Subcutaneous abdominal adipose tissue (tissue), 5 donors: ENCODE results near the gene MX1.

ENCODE experiments used
- H3K27ac ChIP-seq: one replicate; pipeline ENCODE4 v1.7.0; 2013; ENCODE audit warnings: low read depth, mild to moderate bottlenecking, inconsistent platforms, low read length, moderate library complexity
- H3K27me3 ChIP-seq, 5 donors: one replicate each; pipeline ENCODE4 v1.7.0; 2013; ENCODE audit warnings: low read length in 5 of 5, inconsistent platforms in 1 of 5; ENCODE audit not compliant: control insufficient read depth in 5 of 5, insufficient read depth in 4 of 5
- H3K36me3 ChIP-seq, 5 donors: one replicate each; pipeline ENCODE4 v1.7.0; 2013; ENCODE audit warnings: low read length in 5 of 5; ENCODE audit not compliant: control insufficient read depth in 5 of 5, insufficient read depth in 5 of 5
- H3K4me1 ChIP-seq, 5 donors: one replicate each; pipeline ENCODE4 v1.7.0; 2013; ENCODE audit warnings: low read length in 5 of 5, mild to moderate bottlenecking in 3 of 5, moderate library complexity in 1 of 5; ENCODE audit not compliant: control insufficient read depth in 5 of 5, insufficient read depth in 5 of 5
- H3K4me3 ChIP-seq, 5 donors: one replicate each; pipeline ENCODE4 v1.7.0; 2013; ENCODE audit warnings: low read length in 5 of 5, low read depth in 1 of 5
- H3K9ac ChIP-seq, 5 donors: one replicate each; pipeline ENCODE4 v1.7.0; 2013; ENCODE audit warnings: low read length in 5 of 5, mild to moderate bottlenecking in 4 of 5, moderate library complexity in 3 of 5
- H3K9me3 ChIP-seq, 5 donors: one replicate each; pipeline ENCODE4 v1.7.0; 2013; ENCODE audit warnings: low read length in 5 of 5; ENCODE audit not compliant: control insufficient read depth in 5 of 5
- donor health status: healthy.
- donor health status: healthy.
- donor health status: healthy.
- donor health status: healthy.
- donor health status: healthy.

The MX1 gene

DNA sequence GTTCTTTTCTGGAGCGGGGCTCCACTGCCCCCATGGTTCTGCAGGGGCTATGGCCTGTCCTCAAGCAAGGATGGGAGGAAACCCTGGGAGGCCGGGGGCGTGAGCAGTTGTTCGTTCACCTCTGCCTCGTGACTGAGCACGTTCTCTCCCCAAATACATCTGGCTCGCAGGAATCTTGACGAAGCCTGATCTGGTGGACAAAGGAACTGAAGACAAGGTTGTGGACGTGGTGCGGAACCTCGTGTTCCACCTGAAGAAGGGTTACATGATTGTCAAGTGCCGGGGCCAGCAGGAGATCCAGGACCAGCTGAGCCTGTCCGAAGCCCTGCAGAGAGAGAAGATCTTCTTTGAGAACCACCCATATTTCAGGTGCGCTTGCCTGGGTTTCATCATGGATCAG, 15.5 kb downstream of the MX1 start:
- Histone ChIP-seq H3K4me3 (no peak overlapping the region), H3K27ac (no peak overlapping the region), H3K4me1 (no peaks in the 10 kb centered on the region), H3K9me3 (no peaks in the 10 kb centered on the region), H3K27me3 (no peaks in the 10 kb centered on the region), H3K9ac (no peak overlapping the region), H3K36me3 (peaks cover 19 to 94% (median 80%) of the 10 kb centered on the region in 5 donors)

DNA sequence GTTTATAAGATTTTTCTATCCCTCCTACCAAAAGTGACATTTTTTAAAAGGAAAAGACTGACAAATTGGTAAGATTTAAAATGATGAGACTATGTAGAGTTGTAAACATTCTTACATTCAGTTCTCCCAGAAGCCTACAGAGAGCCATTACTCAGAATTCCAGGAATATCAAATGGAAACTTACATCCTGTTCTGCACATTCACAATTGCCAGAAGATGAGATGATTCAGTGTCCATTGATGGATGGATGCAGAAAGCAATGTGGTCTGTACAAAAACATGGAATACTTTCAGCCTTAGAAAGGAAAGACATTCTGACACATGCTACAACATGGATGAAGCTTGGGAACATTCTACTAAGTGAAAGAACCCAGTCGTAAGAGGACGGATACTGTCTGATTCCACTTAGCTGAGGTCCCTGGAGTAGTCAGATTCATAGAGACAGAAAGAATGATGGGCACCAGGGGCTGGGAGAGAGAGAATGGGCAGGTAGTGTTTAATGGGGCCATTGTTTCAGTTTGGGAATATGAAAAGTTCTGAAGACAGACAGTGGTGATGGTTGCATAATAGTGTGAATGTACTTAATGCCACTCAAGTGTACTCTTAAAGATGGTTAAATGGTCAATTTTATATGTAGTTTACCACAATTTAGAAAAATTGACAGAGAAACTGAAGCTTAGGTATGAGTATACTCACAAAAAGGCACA, 16.6 kb downstream of the MX1 start:
- no peak overlapping the region for H3K4me3 ChIP-seq
- no peaks in the 10 kb centered on the region for H3K27me3 ChIP-seq
- H3K36me3 ChIP-seq, result peaks cover 19 to 93% (median 82%) of the 10 kb centered on the region in 5 donors
- H3K9ac ChIP-seq, result no peak overlapping the region
- no peak overlapping the region for H3K27ac ChIP-seq
- H3K4me1 ChIP-seq, result no peaks in the 10 kb centered on the region
- H3K9me3 ChIP-seq, result no peaks in the 10 kb centered on the region

DNA sequence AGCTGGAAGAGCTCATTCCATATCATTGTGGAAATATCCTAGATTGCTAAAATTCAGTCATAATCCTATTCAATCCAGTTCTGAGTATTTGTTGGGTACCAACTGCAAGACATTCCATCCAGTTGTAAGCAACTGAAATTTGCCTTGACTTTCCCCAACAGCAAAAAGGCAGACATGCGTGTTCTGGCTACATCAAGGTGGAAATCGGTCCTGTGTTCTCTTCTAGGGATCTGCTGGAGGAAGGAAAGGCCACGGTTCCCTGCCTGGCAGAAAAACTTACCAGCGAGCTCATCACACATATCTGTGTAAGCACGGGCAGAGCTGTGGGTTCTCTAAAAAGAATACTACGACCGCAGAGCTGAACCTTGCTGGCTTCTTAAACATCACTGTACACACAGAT, 17.5 kb downstream of the MX1 start:
- Histone ChIP-seq H3K4me3 (no peak overlapping the region), H3K9me3 (no peaks in the 10 kb centered on the region), H3K36me3 (peaks cover 16 to 88% (median 80%) of the 10 kb centered on the region in 5 donors), H3K9ac (no peak overlapping the region), H3K27me3 (no peaks in the 10 kb centered on the region), H3K4me1 (no peaks in the 10 kb centered on the region), H3K27ac (no peak overlapping the region)

DNA sequence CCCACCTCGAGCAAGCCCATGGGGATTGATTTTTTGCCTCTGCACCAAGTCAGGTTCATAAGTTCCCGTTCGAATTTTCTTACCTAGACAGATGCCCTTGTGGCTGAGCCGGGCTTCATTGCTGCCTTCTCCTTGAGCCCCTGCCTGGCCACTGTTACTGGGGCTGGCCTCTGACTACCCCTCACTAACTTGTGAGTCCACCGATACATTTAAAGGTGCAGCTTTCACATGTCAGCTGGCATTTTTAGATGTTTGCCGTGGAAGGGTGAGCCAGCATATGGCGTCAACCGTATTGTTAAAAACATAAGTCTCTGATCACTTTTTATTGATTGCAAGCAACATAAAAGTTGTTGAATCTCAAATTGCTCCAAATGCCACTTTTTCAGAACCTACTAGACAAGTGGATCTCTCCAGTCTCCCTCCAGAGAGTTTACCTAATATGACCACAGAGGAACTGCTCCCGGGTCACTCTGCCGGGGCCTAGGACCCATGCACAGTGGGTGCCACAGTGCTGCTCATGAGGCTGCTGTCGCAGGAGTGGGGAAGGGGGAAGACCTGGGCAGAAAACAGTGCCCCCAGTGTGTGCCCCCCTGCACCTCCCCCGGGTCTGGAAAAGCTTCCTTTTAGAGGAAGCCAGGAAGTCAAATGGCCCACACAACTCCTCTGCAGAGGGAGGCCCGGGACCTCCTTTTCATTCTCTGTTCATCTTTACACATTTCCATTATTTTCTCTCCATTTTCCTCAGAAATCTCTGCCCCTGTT, 18.8 kb downstream of the MX1 start:
- no peaks in the 10 kb centered on the region for H3K9me3 ChIP-seq
- peaks cover 16 to 83% (median 81%) of the 10 kb centered on the region in 5 donors for H3K36me3 ChIP-seq
- no peak overlapping the region for H3K9ac ChIP-seq
- H3K27me3 ChIP-seq, result no peaks in the 10 kb centered on the region
- no peaks in the 10 kb centered on the region for H3K4me1 ChIP-seq
- no peak overlapping the region for H3K4me3 ChIP-seq
- no peak overlapping the region for H3K27ac ChIP-seq

DNA sequence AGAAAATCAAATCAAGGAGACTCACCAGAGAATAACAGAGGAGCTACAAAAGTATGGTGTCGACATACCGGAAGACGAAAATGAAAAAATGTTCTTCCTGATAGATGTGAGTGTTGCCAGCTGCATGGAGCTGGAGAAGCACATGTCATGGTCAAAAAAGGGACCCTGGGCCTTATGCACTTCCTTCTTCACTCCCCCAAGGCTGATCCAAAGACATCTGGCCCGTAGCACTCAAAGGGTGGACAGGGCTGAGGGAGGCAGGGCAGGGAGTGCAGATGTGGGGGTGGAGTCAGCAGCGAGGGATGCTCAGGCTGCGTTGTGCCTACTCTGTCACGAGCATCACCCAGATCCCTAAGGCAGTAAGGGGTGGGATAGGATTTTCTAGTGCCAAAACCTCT, 19.4 kb downstream of the MX1 start:
- Histone ChIP-seq H3K4me1 (no peaks in the 10 kb centered on the region), H3K36me3 (peaks cover 20 to 87% (median 82%) of the 10 kb centered on the region in 5 donors)

DNA sequence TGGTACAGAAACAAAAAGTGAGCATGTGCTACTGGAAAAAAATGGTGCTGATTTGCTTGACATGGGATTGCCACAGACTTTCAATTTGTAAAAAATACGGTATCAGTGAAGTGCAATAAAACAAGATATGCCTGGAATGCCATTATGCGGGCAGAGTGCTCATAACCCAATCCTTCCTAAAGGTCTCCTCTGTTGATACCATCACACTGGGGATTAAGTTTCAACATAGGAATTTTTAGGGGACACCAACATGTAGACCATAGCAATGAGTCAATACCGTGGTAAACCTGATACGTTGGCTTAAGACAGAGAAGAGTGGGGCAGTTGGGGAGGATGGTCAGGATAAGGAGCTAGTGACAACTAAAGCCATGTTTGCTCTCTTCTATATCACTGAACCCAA, 20.5 kb downstream of the MX1 start:
- Histone ChIP-seq H3K27ac (no peak overlapping the region), H3K36me3 (peaks cover 20 to 76% (median 75%) of the 10 kb centered on the region in 5 donors), H3K4me1 (no peaks in the 10 kb centered on the region), H3K9ac (no peak overlapping the region), H3K27me3 (no peaks in the 10 kb centered on the region), H3K9me3 (no peaks in the 10 kb centered on the region), H3K4me3 (no peak overlapping the region)

More for the DNA sequence above, 19.4 kb downstream of the MX1 start:
- no peaks in the 10 kb centered on the region for H3K27me3 ChIP-seq
- H3K27ac ChIP-seq, result no peak overlapping the region
- H3K9ac ChIP-seq, result no peak overlapping the region
- H3K4me3 ChIP-seq, result no peak overlapping the region
- H3K9me3 ChIP-seq, result no peaks in the 10 kb centered on the region

DNA sequence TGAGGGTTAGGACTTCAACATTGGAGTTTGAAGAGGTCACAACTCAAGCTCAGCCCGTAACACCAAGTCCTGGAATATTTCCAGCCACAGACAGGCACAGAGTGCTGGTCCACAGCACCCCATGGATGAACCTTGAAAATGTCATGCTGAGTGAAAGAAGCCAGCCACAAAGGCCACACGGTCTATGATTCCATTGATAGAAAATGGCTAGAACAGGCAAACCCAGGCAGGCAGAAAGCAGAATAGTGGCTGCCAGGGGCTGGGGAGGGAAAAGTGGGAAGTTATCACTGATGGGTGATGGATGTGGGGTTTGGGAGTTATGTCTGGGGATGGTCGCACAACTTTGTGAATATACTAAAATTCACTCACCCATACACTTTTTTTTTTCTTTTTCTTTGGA, 21.3 kb downstream of the MX1 start:
- no peaks in the 10 kb centered on the region for H3K4me1 ChIP-seq
- H3K9ac ChIP-seq, result no peak overlapping the region
- H3K27me3 ChIP-seq, result no peaks in the 10 kb centered on the region
- no peak overlapping the region for H3K4me3 ChIP-seq
- H3K9me3 ChIP-seq, result no peaks in the 10 kb centered on the region
- H3K36me3 ChIP-seq, result peaks cover 19 to 76% (median 75%) of the 10 kb centered on the region in 5 donors
- no peak overlapping the region for H3K27ac ChIP-seq

DNA sequence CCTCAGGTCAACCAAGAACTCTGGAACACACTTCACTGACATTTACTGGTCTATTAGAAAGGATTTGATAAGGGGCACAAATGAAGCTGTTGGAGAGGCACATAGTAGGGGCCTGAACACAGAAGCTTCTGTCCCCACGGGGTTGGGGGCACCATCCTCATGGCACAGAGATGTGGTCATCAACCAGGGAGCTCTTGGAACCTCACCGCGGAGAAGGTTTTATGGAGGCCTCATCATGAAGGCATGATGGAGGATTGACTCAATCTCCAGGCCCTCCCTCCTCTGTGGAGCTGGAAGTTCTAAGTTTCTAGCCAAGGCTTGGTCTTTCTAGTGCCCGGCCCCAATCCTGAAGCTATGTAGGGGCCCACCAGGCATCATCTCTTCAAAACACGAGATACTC, 23.6 kb downstream of the MX1 start:
- H3K4me3 ChIP-seq, result no peak overlapping the region
- no peaks in the 10 kb centered on the region for H3K4me1 ChIP-seq
- no peak overlapping the region for H3K27ac ChIP-seq
- no peak overlapping the region for H3K9ac ChIP-seq
- H3K27me3 ChIP-seq, result no peaks in the 10 kb centered on the region
- H3K9me3 ChIP-seq, result no peaks in the 10 kb centered on the region
- H3K36me3 ChIP-seq, result peaks cover 7 to 78% (median 68%) of the 10 kb centered on the region in 5 donors

DNA sequence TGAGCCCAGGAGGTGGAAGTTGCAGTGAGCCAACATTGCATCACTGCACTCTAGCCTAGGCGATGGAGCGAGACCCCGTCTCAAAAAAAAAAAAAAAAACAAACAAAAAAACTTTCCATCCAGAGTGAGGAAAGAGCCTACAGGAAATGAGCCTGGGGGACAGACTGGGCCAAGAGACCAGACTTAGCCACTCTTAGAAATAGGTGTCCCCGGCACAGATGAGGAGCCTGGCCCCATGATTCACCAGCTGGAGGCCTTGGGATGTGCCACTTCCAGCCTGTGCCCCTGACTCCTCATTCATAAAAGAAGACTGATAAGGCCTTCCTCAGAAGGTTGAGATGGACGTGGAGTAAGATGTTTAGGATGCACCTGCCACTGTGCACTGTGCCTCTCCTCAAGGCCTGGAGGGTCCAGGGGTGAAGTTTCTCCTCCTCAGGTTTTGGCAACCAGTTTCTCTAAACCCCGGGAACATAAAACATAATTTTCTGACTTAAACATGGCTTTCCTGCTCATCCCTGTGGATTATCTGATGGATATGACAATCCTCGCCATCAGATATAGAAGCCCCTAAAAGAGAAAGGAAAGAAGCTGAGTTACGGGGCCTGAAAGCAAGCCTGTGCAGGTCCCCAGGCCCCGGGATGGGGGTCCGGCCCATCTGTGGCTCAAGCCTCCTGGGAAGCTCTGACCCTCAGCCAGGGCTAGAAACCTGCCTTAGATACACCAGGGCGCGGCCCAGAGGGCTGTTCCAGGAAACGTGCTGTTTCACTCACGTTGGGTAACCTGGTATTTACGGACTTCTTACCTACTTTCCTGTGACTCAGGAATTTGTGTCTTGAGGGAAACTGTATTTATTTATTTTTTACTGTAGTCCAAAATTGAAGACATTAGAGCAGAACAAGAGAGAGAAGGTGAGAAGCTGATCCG, 26.0 kb downstream of the MX1 start:
- Histone ChIP-seq H3K4me3 (no peak overlapping the region), H3K36me3 (peaks cover 4 to 75% (median 60%) of the 10 kb centered on the region in 5 donors), H3K4me1 (no peaks in the 10 kb centered on the region), H3K27me3 (no peaks in the 10 kb centered on the region), H3K9ac (no peak overlapping the region), H3K27ac (no peak overlapping the region), H3K9me3 (no peaks in the 10 kb centered on the region)
